ENCODE data around the gene USP46.

GRCh38 chr4:52638717-52639116 is 20.4 kb downstream of the USP46 start:
- TF ChIP-seq CTCF (conservative IDR thresholded peaks at IDR 0.05; ENCODE audit: low read depth, low read length) (no peak), EZH2 (IDR thresholded peaks at IDR 0.05; ENCODE audit: borderline replicate concordance, low read depth, low read length, poor library complexity, severe bottlenecking) (no peak)
